ENCODE measurements around the gene AXIN2. TPM values are rescaled to one million over a fixed set of nuclear protein-coding genes. Genes with fewer than 3 reads are reported as not detected.

Gene AXIN2
- total RNA-seq, 1 experiment from 2014 or later: 2.4 TPM

DNA sequence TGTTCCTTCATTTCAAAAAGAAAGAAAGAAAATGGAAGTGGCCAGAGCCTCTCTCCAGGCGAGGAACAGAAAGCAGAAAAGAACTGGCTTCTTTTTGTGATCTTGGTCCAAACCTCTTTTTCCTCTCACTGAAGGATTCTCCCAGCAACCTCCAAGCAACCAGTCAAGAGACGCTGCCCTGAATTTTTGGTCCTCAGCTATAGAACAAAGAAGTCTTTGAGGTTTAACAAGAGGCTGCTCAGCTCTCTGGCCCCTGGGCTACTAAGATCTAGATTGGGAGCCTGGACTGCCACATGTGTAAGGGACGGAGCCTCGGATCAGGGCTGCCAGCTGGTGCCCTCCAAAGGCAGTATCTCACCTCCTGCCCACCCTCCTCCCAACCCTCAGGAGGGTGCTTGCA is 62.6 kb downstream of the AXIN2 start:
- no peak for ATAC-seq

GRCh38 chr17:65496801-65497200 is 64.6 kb downstream of the AXIN2 start:
- Histone ChIP-seq H3K9me3 (ENCODE audit: control insufficient read depth, insufficient read depth, low read depth, low read length) (no peaks in the 10 kb centered on the region), H3K27me3 (ENCODE audit: control insufficient read depth, insufficient read depth, low read length) (no peaks in the 10 kb centered on the region), H3K36me3 (ENCODE audit: control insufficient read depth, insufficient read depth, low read length) (no peaks in the 10 kb centered on the region), H3K4me3 (ENCODE audit: low read depth in 2 of 2, low read length in 2 of 2) (no peak overlapping the region), H3K4me1 (ENCODE audit: control insufficient read depth, insufficient read depth, low read length) (no peaks in the 10 kb centered on the region), H3K27ac (ENCODE audit: low read length) (no peak overlapping the region)
- no TSS peak for BruUV-seq (replicated peaks)
- TF ChIP-seq SIN3A (IDR thresholded peaks at IDR 0.05; ENCODE audit: borderline replicate concordance, insufficient read depth, low read depth, low read length): no peak
- intact Hi-C loops (cut with micrococcal nuclease; ENCODE audit: unreplicated experiment) (no loop called here), in situ Hi-C loops (cut with HindIII; ENCODE audit: low pct_unique_long_range_greater_than_20kb, low sequenced_read_pairs) (no loop called here)
- ChIA-PET POLR2A (no interaction called here), CTCF (no interaction called here)
- ATAC-seq (no peak), DNase-seq (ENCODE audit: low read depth, low spot score) (no peak)

More for the DNA sequence above, 62.6 kb downstream of the AXIN2 start:
- no peaks in the 10 kb centered on the region for H3K27me3 ChIP-seq (ENCODE audit: control insufficient read depth, insufficient read depth, low read length)
- DNase-seq (ENCODE audit: low read depth, low spot score): no peak
- H3K9me3 ChIP-seq (ENCODE audit: control insufficient read depth, insufficient read depth, low read depth, low read length): no peaks in the 10 kb centered on the region
- CTCF ChIA-PET: no interaction called here
- H3K27ac ChIP-seq (ENCODE audit: low read length): no peak overlapping the region
- in situ Hi-C loops (cut with HindIII; ENCODE audit: low pct_unique_long_range_greater_than_20kb, low sequenced_read_pairs): no loop called here
- intact Hi-C loops (cut with micrococcal nuclease; ENCODE audit: unreplicated experiment): no loop called here
- TF ChIP-seq, protein P1, sequence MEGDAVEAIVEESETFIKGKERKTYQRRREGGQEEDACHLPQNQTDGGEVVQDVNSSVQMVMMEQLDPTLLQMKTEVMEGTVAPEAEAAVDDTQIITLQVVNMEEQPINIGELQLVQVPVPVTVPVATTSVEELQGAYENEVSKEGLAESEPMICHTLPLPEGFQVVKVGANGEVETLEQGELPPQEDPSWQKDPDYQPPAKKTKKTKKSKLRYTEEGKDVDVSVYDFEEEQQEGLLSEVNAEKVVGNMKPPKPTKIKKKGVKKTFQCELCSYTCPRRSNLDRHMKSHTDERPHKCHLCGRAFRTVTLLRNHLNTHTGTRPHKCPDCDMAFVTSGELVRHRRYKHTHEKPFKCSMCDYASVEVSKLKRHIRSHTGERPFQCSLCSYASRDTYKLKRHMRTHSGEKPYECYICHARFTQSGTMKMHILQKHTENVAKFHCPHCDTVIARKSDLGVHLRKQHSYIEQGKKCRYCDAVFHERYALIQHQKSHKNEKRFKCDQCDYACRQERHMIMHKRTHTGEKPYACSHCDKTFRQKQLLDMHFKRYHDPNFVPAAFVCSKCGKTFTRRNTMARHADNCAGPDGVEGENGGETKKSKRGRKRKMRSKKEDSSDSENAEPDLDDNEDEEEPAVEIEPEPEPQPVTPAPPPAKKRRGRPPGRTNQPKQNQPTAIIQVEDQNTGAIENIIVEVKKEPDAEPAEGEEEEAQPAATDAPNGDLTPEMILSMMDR (IDR thresholded peaks at IDR 0.05): no peak
- no peak for TF ChIP-seq TCF7L2 (IDR thresholded peaks at IDR 0.05; ENCODE audit: low read depth, low read length)
- no peak for TF ChIP-seq REST (IDR thresholded peaks at IDR 0.05; ENCODE audit: insufficient read depth in 1 of 2, low read depth in 2 of 2, low read length in 1 of 2)
- TF ChIP-seq SIN3A (IDR thresholded peaks at IDR 0.05; ENCODE audit: borderline replicate concordance, insufficient read depth, low read depth, low read length): no peak
- no peak for TF ChIP-seq POLR2AphosphoS5 (IDR thresholded peaks at IDR 0.05; ENCODE audit: low read depth, low read length)
- POLR2A ChIA-PET: no interaction called here
- H3K4me1 ChIP-seq (ENCODE audit: control insufficient read depth, insufficient read depth, low read length): no peaks in the 10 kb centered on the region
- H3K4me3 ChIP-seq (ENCODE audit: low read depth in 2 of 2, low read length in 2 of 2): no peak overlapping the region
- BruUV-seq (replicated peaks): no TSS peak
- no peaks in the 10 kb centered on the region for H3K36me3 ChIP-seq (ENCODE audit: control insufficient read depth, insufficient read depth, low read length)

GRCh38 chr17:65495122-65496055 is 66.1 kb downstream of the AXIN2 start:
- Histone ChIP-seq H3K27ac (ENCODE audit: low read length) (no peak overlapping the region), H3K9me3 (ENCODE audit: control insufficient read depth, insufficient read depth, low read depth, low read length) (no peaks in the 10 kb centered on the region), H3K36me3 (ENCODE audit: control insufficient read depth, insufficient read depth, low read length) (no peaks in the 10 kb centered on the region), H3K4me3 (ENCODE audit: low read depth in 2 of 2, low read length in 2 of 2) (no peak overlapping the region), H3K27me3 (ENCODE audit: control insufficient read depth, insufficient read depth, low read length) (no peaks in the 10 kb centered on the region), H3K4me1 (ENCODE audit: control insufficient read depth, insufficient read depth, low read length) (no peaks in the 10 kb centered on the region)
- ATAC-seq: no peak
- in situ Hi-C loops (cut with HindIII; ENCODE audit: low pct_unique_long_range_greater_than_20kb, low sequenced_read_pairs) (no loop called here), intact Hi-C loops (cut with micrococcal nuclease; ENCODE audit: unreplicated experiment) (no loop called here)
- POLR2A ChIA-PET: no interaction called here
- BruUV-seq (replicated peaks): no TSS peak
- no peak for TF ChIP-seq SIN3A (IDR thresholded peaks at IDR 0.05; ENCODE audit: borderline replicate concordance, insufficient read depth, low read depth, low read length)
- TF ChIP-seq, protein P1 (IDR thresholded peaks at IDR 0.05): no peak
- no peak for TF ChIP-seq POLR2AphosphoS5 (IDR thresholded peaks at IDR 0.05; ENCODE audit: low read depth, low read length)
- TF ChIP-seq REST (IDR thresholded peaks at IDR 0.05; ENCODE audit: insufficient read depth in 1 of 2, low read depth in 2 of 2, low read length in 1 of 2): no peak
- no peak for TF ChIP-seq TCF7L2 (IDR thresholded peaks at IDR 0.05; ENCODE audit: low read depth, low read length)
- CTCF ChIA-PET: no interaction called here
- DNase-seq (ENCODE audit: low read depth, low spot score): no peak
